GM12878 (cell line): ENCODE data around the gene PET117. TPM values are rescaled to one million over a fixed set of nuclear protein-coding genes. Genes with fewer than 3 reads are reported as not detected.

ENCODE experiments used
- ATAC-seq: fragments of 200-7000 bp; cut with Tn5 transposase; 3 replicates; pipeline ENCODE4 v1.9.1; 2020; ENCODE audit warnings: mild to moderate bottlenecking, moderate library complexity
- BruUV-seq: library from RNA; stranded (reverse); fragments of 400-500 nt; replicated peaks from 2 replicates; lab custom pipeline; 2021; lab: Mats Ljungman, UMichigan
- CTCF ChIA-PET: fragments of 300-600 bp; sonication (Branson Sonifier 250); formaldehyde crosslinking; extraction: SDS; loops from one replicate; lab custom pipeline; 2021; ENCODE audit warnings: inconsistent platforms; lab: Yijun Ruan, JAX
- POLR2A ChIA-PET: fragments of 350-600 bp; formaldehyde crosslinking; extraction: SDS; loops from one replicate; lab custom pipeline; 2021; ENCODE audit warnings: inconsistent platforms; lab: Charles Lee
- RAD21 ChIA-PET: fragments of 300-600 bp; sonication (Branson Sonifier 250); formaldehyde crosslinking; loops from one replicate; lab custom pipeline; 2023; ENCODE audit warnings: antibody characterized with exemption; ENCODE audit not compliant: unreplicated experiment; lab: Charles Lee
- SMC1A ChIA-PET: fragments of 300-600 bp; sonication (Branson Sonifier 250); formaldehyde crosslinking; loops from one replicate; lab custom pipeline; 2023; ENCODE audit not compliant: unreplicated experiment, uncharacterized antibody; lab: Charles Lee
- DNase-seq: peaks from one replicate; pipeline ENCODE4 v3.0.0-alpha.2; 2011; ENCODE audit warnings: low read depth, low spot score
- FAIRE-seq: peaks from 3 replicates; lab custom pipeline; 2011; peaks lifted over from hg19 to GRCh38; lab: Jason Lieb, UNC
- H2AFZ ChIP-seq: 2 replicates; pipeline ENCODE4 v1.6.0; 2011; ENCODE audit warnings: low read depth, low read length, control low read depth; ENCODE audit not compliant: control insufficient read depth
- H3K27ac ChIP-seq: 2 replicates; pipeline ENCODE4 v1.5.1; 2011; ENCODE audit warnings: control low read depth; ENCODE audit not compliant: control insufficient read depth, insufficient read depth
- H3K27me3 ChIP-seq, 2 experiments: replicated peaks in 1 of 2; 2 replicates each; pipeline versions ENCODE4 v1.6.0 to v1.6.1; 2011; ENCODE audit warnings: low read length in 1 of 2; ENCODE audit not compliant: control insufficient read depth in 2 of 2, insufficient read depth in 2 of 2
- H3K36me3 ChIP-seq, 2 experiments: 2 replicates each; pipeline ENCODE4 v1.5.1; 2011; ENCODE audit warnings: low read length in 1 of 2; ENCODE audit not compliant: control insufficient read depth in 2 of 2, insufficient read depth in 2 of 2
- H3K4me1 ChIP-seq: 2 replicates; pipeline ENCODE4 v1.6.1; 2011; ENCODE audit warnings: mild to moderate bottlenecking, low read length, moderate library complexity, mixed read lengths; ENCODE audit not compliant: control insufficient read depth, insufficient read depth
- H3K4me2 ChIP-seq: 2 replicates; pipeline ENCODE4 v1.6.0; 2011; ENCODE audit warnings: control low read depth; ENCODE audit not compliant: control insufficient read depth, insufficient read depth
- H3K4me3 ChIP-seq: fragments of 200-600 bp; sonication (generic); 2 replicates; pipeline ENCODE4 v1.5.1; 2016
- H3K79me2 ChIP-seq: 2 replicates; pipeline ENCODE4 v1.6.0; 2011; ENCODE audit warnings: low read length; ENCODE audit not compliant: control insufficient read depth, insufficient read depth
- H3K9ac ChIP-seq: 2 replicates; pipeline ENCODE4 v1.8.0; 2011; ENCODE audit warnings: low read length, control low read depth, mixed read lengths; ENCODE audit not compliant: control insufficient read depth, insufficient read depth
- H3K9me3 ChIP-seq: replicated peaks from 3 replicates; pipeline ENCODE4 v1.5.1; 2011; ENCODE audit warnings: mild to moderate bottlenecking, low read length; ENCODE audit not compliant: control insufficient read depth, insufficient read depth
- H4K20me1 ChIP-seq: 2 replicates; pipeline ENCODE4 v1.6.0; 2011; ENCODE audit not compliant: control insufficient read depth, insufficient read depth
- CBFB ChIP-seq: IDR thresholded peaks from 2 replicates; pipeline ENCODE4 v1.6.1; 2016; ENCODE audit warnings: antibody characterized with exemption, low read depth
- ETV6 ChIP-seq, 2 experiments: fragments of 450-650 bp in 1 of 2; IDR thresholded peaks in 1 of 2; conservative IDR thresholded peaks in 1 of 2; 2 replicates each; pipeline ENCODE4 v1.6.1; 2014; ENCODE audit warnings: antibody characterized with exemption in 1 of 2, borderline replicate concordance in 1 of 2, low read depth in 1 of 2, mild to moderate bottlenecking in 1 of 2, moderate library complexity in 1 of 2
- IKZF1 ChIP-seq: fragments of 450-650 bp; conservative IDR thresholded peaks from 2 replicates; pipeline ENCODE4 v1.6.1; 2017; ENCODE audit warnings: antibody characterized with exemption, mild to moderate bottlenecking
- IRF4 ChIP-seq: IDR thresholded peaks from 2 replicates; pipeline ENCODE4 v1.6.1; 2011; ENCODE audit warnings: low read depth, low read length
- KAT2A ChIP-seq: conservative IDR thresholded peaks from 2 replicates; pipeline ENCODE4 v1.6.1; 2011; ENCODE audit warnings: low read depth, low read length; ENCODE audit not compliant: control insufficient read depth
- NFXL1 ChIP-seq: fragments of 450-650 bp; IDR thresholded peaks from 2 replicates; pipeline ENCODE4 v1.6.1; 2017; ENCODE audit warnings: antibody characterized with exemption, mild to moderate bottlenecking, borderline replicate concordance
- SIX5 ChIP-seq: IDR thresholded peaks from 2 replicates; pipeline ENCODE4 v1.6.1; 2011; ENCODE audit warnings: mild to moderate bottlenecking, low read depth, low read length, moderate library complexity; ENCODE audit not compliant: severe bottlenecking
- STAT1 ChIP-seq: fragments of 450-650 bp; conservative IDR thresholded peaks from 2 replicates; pipeline ENCODE4 v1.6.1; 2014; ENCODE audit warnings: antibody characterized with exemption, mild to moderate bottlenecking
- TCF3 ChIP-seq: IDR thresholded peaks from 2 replicates; pipeline ENCODE4 v1.6.1; 2012; ENCODE audit warnings: low read depth, mild to moderate bottlenecking, low read length, borderline replicate concordance; ENCODE audit not compliant: insufficient read depth
- WGBS: methylation state at CpG from one replicate; pipeline ENCODE4 v1.1.6; 2016; ENCODE audit warnings: low lambda C conversion rate; ENCODE audit not compliant: insufficient replicate concordance, insufficient coverage; ENCODE audit errors: missing lambda C conversion rate; 5-methylcytosine and 5-hydroxymethylcytosine counted together
- in situ Hi-C: fragments of 300-500 bp; cut with MboI; formaldehyde crosslinking; loops from 9 replicates; pipeline ENCODE4 v1.14.3; 2018; ENCODE audit warnings: mixed read lengths
- intact Hi-C: fragments of 100-400 bp; cut with micrococcal nuclease; formaldehyde crosslinking; loops from one replicate; pipeline ENCODE4 v1.14.2; 2022; ENCODE audit not compliant: unreplicated experiment
- polyA plus RNA-seq, 11 experiments: library from polyadenylated mRNA; depleted of rRNA in 4 of 11; unstranded in 6 of 11; stranded (reverse) in 5 of 11; fragments of >200 nt; fragmentation: Nextera tagmentation in 4 of 11; fragmentation: Illumina TruSeq in 1 of 11; extraction: Ambion mirVana in 4 of 11; extraction: Trizol in 1 of 11; gene quantifications; 1 replicate in 1 of 11; 2 replicates in 10 of 11; pipeline versions ENCODE4 v1.2.1 to v1.2.3, GENCODE V29; 2011 to 2016; ENCODE audit warnings: inconsistent platforms in 2 of 11, missing spikeins in 2 of 11, low read depth in 1 of 11
- total RNA-seq, 4 experiments: library from RNA; depleted of rRNA in 3 of 4; stranded (reverse); fragments of >200 nt in 3 of 4; fragmentation: Illumina TruSeq in 1 of 4; extraction: Trizol in 1 of 4; gene quantifications; 2 replicates each; pipeline versions ENCODE4 v1.2.1 to v1.2.3, GENCODE V29; 2013 to 2021
- TF ChIP-seq, protein P1 (sequence below): IDR thresholded peaks from 2 replicates; pipeline ENCODE4 v1.6.1; 2011; ENCODE audit warnings: low read depth, mild to moderate bottlenecking, low read length, moderate library complexity, borderline replicate concordance; ENCODE audit errors: extremely low read depth
- TF ChIP-seq, protein P2 (sequence below): IDR thresholded peaks from 2 replicates; pipeline ENCODE4 v1.6.1; 2011; ENCODE audit warnings: low read depth, low read length, improper control_type of control experiment, borderline replicate concordance
- TF ChIP-seq, protein P3 (sequence below): IDR thresholded peaks from 2 replicates; pipeline ENCODE4 v1.6.1; 2011; ENCODE audit warnings: mild to moderate bottlenecking, low read depth, low read length, moderate library complexity; ENCODE audit not compliant: insufficient replicate concordance

The PET117 gene
- total and polyA plus RNA-seq, 10 of the 15 experiments (the other 5 are each of a cell fraction or from before 2014, with no cell fraction given) = 6.0 to 20.6 (median 11.8) TPM

DNA sequence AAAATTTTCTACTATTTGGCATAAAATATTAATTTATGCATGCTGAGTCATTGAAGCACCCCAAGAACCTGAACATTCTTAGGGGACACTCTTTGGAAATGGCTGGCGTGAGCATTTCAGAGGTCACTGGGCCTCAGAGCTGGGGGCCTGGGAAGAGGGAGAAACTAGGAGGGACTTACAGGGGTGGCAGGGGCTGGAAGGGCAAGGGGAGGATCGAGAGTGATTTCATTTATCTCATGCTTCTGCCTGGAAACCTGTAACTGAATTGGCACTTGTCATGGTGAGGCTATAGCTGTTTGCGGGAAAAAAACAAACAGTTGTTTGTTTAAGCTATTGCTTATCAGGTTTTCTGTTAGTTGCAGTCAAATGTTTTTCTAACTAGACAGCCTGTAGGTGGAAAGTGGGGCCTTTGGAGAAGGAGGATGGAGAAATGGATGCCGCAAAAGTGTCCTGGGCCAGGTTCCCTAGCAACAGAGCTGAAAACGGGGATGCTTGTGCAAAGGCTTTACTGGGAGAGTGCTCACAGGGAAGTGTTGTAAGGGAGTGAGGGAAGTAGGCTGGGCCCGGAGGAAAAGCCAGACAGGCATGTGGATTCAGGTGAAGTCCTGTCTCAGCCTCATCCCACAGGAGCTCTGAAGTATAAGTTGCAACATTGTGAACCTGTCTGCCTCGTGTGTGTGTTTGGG lies 36.4 kb upstream of the PET117 start:
- CTCF ChIA-PET = no interaction called here
- ATAC-seq = no peak
- no peaks in the 10 kb centered on the region for H3K9me3 ChIP-seq
- DNase-seq = no peak
- TF ChIP-seq KAT2A = no peak
- TF ChIP-seq, all 136 proteins: peak for 0
- Histone ChIP-seq H3K27me3 (no peaks in the 10 kb centered on the region), H4K20me1 (no peaks in the 10 kb centered on the region), H3K4me3 (no peak overlapping the region), H3K4me2 (no peak overlapping the region), H3K36me3 (no peaks in the 10 kb centered on the region), H2AFZ (no peak overlapping the region), H3K4me1 (no peaks in the 10 kb centered on the region), H3K27ac (no peak overlapping the region), H3K79me2 (no peaks in the 10 kb centered on the region), H3K9ac (no peak overlapping the region)
- BruUV-seq = no TSS peak
- FAIRE-seq = no peak
- in situ Hi-C loops (no loop called here), intact Hi-C loops (no loop called here)
- POLR2A ChIA-PET = no interaction called here
- SMC1A ChIA-PET = no interaction called here
- RAD21 ChIA-PET = no interaction called here
- 13% methylated on average over 7 of the region's 7 CpGs for WGBS

DNA sequence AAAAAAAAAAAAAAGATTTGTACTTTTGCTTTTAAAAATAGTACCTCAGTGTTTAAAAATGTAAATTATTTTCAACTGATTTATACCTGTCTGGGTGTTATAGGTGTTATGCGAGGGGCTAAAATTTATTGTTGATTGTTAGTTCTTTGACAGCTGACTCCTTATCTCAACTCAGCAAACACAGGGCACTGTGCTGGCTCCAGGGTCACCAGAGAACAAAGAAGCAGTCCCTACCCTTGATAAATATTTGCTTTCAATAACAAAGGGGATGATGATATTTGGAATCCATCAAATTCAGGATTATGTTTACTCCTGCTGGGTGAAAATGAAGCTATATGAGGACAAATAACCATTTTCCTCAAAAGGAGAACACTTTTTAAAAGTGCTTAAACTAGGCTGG lies 34.2 kb upstream of the PET117 start:
- DNase-seq = no peak
- no peak for TF ChIP-seq ETV6 (conservative IDR thresholded peaks at IDR 0.05 in 1 of 2, IDR thresholded peaks at IDR 0.05 in 1 of 2; ENCODE audit: borderline replicate concordance in 1 of 2, low read depth in 1 of 2)
- TF ChIP-seq SIX5 = no peak
- TF ChIP-seq, protein P1, sequence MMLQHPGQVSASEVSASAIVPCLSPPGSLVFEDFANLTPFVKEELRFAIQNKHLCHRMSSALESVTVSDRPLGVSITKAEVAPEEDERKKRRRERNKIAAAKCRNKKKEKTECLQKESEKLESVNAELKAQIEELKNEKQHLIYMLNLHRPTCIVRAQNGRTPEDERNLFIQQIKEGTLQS = no peak
- TF ChIP-seq, protein P2, sequence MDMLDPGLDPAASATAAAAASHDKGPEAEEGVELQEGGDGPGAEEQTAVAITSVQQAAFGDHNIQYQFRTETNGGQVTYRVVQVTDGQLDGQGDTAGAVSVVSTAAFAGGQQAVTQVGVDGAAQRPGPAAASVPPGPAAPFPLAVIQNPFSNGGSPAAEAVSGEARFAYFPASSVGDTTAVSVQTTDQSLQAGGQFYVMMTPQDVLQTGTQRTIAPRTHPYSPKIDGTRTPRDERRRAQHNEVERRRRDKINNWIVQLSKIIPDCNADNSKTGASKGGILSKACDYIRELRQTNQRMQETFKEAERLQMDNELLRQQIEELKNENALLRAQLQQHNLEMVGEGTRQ = no peak
- TF ChIP-seq TCF3 = no peak
- TF ChIP-seq STAT1 = no peak
- no peak for TF ChIP-seq NFXL1
- TF ChIP-seq, protein P3, sequence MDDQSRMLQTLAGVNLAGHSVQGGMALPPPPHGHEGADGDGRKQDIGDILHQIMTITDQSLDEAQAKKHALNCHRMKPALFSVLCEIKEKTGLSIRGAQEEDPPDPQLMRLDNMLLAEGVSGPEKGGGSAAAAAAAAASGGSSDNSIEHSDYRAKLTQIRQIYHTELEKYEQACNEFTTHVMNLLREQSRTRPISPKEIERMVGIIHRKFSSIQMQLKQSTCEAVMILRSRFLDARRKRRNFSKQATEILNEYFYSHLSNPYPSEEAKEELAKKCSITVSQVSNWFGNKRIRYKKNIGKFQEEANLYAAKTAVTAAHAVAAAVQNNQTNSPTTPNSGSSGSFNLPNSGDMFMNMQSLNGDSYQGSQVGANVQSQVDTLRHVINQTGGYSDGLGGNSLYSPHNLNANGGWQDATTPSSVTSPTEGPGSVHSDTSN = no peak
- no peak for TF ChIP-seq IKZF1
- no peak for TF ChIP-seq IRF4
- no peak for TF ChIP-seq CBFB
- Histone ChIP-seq H3K9me3 (no peaks in the 10 kb centered on the region), H3K27me3 (no peaks in the 10 kb centered on the region), H2AFZ (no peak overlapping the region), H3K4me2 (no peak overlapping the region), H3K27ac (no peak overlapping the region), H3K79me2 (no peaks in the 10 kb centered on the region), H3K9ac (no peak overlapping the region), H3K4me1 (no peaks in the 10 kb centered on the region), H4K20me1 (no peaks in the 10 kb centered on the region), H3K4me3 (no peak overlapping the region), H3K36me3 (no peaks in the 10 kb centered on the region)
- ChIA-PET RAD21 (no interaction called here), CTCF (no interaction called here), POLR2A (no interaction called here), SMC1A (no interaction called here)
- intact Hi-C loops = no loop called here
- no TSS peak for BruUV-seq
- no peak for FAIRE-seq
- no peak for ATAC-seq
- WGBS = 88% methylated on average over 1 of the region's 1 CpG
- in situ Hi-C loops = no loop called here
